Gastroesophageal sphincter (tissue), 3 donors: ENCODE measurements around the gene PIK3R5.

Source experiments
- POLR2AphosphoS5 ChIP-seq: sonication (generic); formaldehyde crosslinking; IDR thresholded peaks from one replicate; pipeline ENCODE4 v1.6.1; 2017; ENCODE audit warnings: antibody characterized with exemption
- TF ChIP-seq, protein P1 (sequence below), 4 experiments: fragments of 200-600 bp in 2 of 4; fragments of 450-650 bp in 2 of 4; sonication (generic) in 1 of 4; IDR thresholded peaks; one replicate each; pipeline ENCODE4 v1.5.1; 2017 to 2019; ENCODE audit warnings: antibody characterized with exemption in 4 of 4, mild to moderate bottlenecking in 2 of 4, moderate library complexity in 2 of 4

DNA sequence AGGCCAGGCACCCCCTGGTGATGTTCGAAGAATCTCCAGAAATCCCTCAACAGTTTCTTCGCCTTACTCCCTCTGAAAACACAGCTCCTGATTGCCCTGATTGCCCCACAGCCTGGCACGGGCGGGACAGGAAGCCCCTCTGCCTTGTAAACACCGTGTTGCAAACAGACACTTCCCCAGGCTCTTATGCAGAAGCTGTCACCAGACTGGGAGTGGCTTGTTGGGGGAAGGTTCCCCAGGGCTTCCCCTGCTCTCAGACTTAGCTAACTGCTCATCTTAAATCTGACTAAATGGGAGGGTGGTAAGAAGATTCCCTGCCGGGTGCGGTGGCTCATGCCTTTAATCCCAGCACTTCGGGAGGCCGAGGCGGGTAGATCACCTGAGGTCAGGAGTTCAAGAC is 11.2 kb downstream of the PIK3R5 start:
- TF ChIP-seq, protein P1, sequence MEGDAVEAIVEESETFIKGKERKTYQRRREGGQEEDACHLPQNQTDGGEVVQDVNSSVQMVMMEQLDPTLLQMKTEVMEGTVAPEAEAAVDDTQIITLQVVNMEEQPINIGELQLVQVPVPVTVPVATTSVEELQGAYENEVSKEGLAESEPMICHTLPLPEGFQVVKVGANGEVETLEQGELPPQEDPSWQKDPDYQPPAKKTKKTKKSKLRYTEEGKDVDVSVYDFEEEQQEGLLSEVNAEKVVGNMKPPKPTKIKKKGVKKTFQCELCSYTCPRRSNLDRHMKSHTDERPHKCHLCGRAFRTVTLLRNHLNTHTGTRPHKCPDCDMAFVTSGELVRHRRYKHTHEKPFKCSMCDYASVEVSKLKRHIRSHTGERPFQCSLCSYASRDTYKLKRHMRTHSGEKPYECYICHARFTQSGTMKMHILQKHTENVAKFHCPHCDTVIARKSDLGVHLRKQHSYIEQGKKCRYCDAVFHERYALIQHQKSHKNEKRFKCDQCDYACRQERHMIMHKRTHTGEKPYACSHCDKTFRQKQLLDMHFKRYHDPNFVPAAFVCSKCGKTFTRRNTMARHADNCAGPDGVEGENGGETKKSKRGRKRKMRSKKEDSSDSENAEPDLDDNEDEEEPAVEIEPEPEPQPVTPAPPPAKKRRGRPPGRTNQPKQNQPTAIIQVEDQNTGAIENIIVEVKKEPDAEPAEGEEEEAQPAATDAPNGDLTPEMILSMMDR (IDR thresholded peaks at IDR 0.05) = no peak
- no peak for TF ChIP-seq POLR2AphosphoS5
